HG03103 (cell line): ENCODE data around the gene MMAA.

Experiments
- ATAC-seq: cut with Tn5 transposase; IDR thresholded peaks from one replicate; pipeline ENCODE4 v1.9.1; 2021; ENCODE audit warnings: low read depth; ENCODE audit not compliant: unreplicated experiment

Gene MMAA

DNA sequence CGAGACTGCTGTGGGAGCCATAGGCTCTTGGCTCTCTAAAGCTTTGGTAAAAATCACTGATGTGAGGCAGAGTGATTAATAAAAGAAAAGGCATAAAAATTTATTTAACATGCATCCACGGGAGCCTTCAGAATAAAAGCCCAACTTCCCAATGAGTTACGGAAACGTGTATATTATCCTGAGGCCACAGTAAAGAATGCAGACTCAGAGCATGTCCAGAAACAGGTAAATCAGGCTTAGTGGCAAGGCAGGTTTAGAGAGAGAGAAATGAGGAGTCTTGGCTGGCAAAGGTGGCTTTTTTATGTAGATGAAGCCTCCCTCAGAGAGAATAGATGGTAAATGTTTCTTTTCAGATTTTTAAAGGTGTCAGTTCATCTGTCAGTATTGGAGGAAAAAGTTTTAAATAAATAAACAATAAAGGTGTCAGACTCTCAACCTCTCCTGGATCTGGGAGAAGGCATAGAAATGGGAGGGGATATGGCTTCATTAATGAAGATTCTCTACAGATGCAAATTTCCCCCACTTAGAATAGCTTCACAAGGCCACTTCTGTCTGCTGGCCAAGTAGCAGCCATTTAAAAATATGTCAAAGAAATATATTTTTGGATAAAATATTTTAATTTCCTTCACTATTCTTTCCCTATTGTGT, 84.8 kb downstream of the MMAA start:
- ATAC-seq, result no peak

DNA sequence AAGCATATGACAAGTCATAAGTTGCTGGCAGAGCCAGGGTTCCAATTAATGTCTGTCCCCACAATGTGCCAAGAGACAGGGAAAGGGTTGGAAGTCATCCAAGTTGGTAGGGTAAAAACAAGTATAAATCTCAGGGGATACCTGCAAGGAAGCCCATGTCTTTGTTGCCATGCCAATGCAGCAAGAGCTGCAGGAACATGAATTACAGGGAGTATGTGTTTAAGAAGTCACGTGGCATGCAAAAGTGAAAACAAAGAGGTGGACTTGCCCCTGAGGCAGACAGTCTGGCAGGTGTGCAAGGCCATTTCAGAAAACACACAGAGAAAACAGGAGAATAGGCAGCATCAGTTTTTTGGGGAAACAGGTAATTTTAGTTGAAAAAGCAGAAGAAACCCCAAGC, 90.2 kb downstream of the MMAA start:
- no peak for ATAC-seq
